GM12891 (cell line): ENCODE data around the gene AUNIP.

Experiments used
- PAX5 ChIP-seq: IDR thresholded peaks from 2 replicates; pipeline ENCODE4 v1.6.1; 2011; ENCODE audit warnings: low read length, moderate library complexity, mild to moderate bottlenecking; ENCODE audit not compliant: insufficient read depth, severe bottlenecking
- POLR2A ChIP-seq: IDR thresholded peaks from 2 replicates; pipeline ENCODE4 v1.6.1; 2011; ENCODE audit warnings: low read depth, low read length, control low read depth
- POLR2AphosphoS5 ChIP-seq: IDR thresholded peaks from 2 replicates; pipeline ENCODE4 v1.6.1; 2011; ENCODE audit warnings: low read depth, low read length, control low read depth
- POU2F2 ChIP-seq: IDR thresholded peaks from 2 replicates; pipeline ENCODE4 v1.6.1; 2011; ENCODE audit warnings: low read depth, mild to moderate bottlenecking, control low read depth, low read length, moderate library complexity
- SPI1 ChIP-seq: IDR thresholded peaks from 2 replicates; pipeline ENCODE4 v1.6.1; 2011; ENCODE audit warnings: low read depth, low read length, control low read depth
- TAF1 ChIP-seq: IDR thresholded peaks from 2 replicates; pipeline ENCODE4 v1.6.1; 2011; ENCODE audit warnings: low read depth, low read length, control low read depth

GRCh38 chr1:25900219-25900618 is 41.0 kb upstream of the AUNIP start:
- TF ChIP-seq POLR2A, result no peak
- TF ChIP-seq PAX5, result no peak
- no peak for TF ChIP-seq POLR2AphosphoS5
- no peak for TF ChIP-seq TAF1
- no peak for TF ChIP-seq SPI1
- no peak for TF ChIP-seq POU2F2
